PC-3 (cell line): ENCODE results near the gene GALNTL6.

Experiments used
- EZH2 ChIP-seq: fragments of 300-600 bp; sonication (generic); IDR thresholded peaks from one replicate; pipeline ENCODE4 v1.6.1; 2017; ENCODE audit warnings: antibody characterized with exemption, mild to moderate bottlenecking, low read length; ENCODE audit not compliant: unreplicated experiment
- TF ChIP-seq, protein P1 (sequence below): fragments of 300-600 bp; sonication (generic); conservative IDR thresholded peaks from 2 replicates; pipeline ENCODE4 v1.5.1; 2017; ENCODE audit warnings: antibody characterized with exemption, low read depth, mild to moderate bottlenecking, low read length

DNA sequence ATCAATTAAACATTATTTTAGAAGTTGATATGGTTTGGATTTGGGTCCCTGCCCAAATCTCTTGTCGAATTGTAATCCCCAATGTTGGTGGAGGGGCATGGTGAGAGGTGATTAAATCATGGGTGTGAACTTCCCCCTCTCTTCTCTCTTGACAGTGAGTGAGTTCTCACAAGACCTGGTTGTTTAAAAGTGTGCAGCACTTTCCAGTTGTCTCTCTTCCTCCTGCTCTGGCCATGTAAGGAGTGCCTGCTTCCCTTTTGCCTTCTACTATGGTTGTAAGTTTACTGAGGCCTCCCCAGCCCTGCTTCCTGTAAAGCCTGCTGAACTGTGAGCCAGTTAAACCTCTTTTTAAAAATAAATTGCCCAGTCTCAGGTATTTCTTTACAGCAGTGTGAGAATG is 141.4 kb downstream of the GALNTL6 start:
- TF ChIP-seq, protein P1, sequence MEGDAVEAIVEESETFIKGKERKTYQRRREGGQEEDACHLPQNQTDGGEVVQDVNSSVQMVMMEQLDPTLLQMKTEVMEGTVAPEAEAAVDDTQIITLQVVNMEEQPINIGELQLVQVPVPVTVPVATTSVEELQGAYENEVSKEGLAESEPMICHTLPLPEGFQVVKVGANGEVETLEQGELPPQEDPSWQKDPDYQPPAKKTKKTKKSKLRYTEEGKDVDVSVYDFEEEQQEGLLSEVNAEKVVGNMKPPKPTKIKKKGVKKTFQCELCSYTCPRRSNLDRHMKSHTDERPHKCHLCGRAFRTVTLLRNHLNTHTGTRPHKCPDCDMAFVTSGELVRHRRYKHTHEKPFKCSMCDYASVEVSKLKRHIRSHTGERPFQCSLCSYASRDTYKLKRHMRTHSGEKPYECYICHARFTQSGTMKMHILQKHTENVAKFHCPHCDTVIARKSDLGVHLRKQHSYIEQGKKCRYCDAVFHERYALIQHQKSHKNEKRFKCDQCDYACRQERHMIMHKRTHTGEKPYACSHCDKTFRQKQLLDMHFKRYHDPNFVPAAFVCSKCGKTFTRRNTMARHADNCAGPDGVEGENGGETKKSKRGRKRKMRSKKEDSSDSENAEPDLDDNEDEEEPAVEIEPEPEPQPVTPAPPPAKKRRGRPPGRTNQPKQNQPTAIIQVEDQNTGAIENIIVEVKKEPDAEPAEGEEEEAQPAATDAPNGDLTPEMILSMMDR, result no peak
- TF ChIP-seq EZH2, result no peak
